HL-60 (cell line): ENCODE data around the gene LAMTOR3.

ENCODE experiments used
- DNase-seq, 2 experiments: peaks; one replicate each; pipeline ENCODE4 v3.0.0-alpha.2; 2010 to 2020; ENCODE audit warnings: low read depth in 1 of 2, low spot score in 1 of 2
- H3K27ac ChIP-seq: fragments of 250-450 bp; sonication (Bioruptor Pico); replicated peaks from 2 replicates; pipeline ENCODE4 v1.5.1; 2020; ENCODE audit warnings: mild to moderate bottlenecking, moderate library complexity
- H3K27me3 ChIP-seq: fragments of 250-450 bp; sonication (Bioruptor Pico); 2 replicates; pipeline ENCODE4 v1.5.1; 2021; ENCODE audit warnings: mild to moderate bottlenecking, moderate library complexity; ENCODE audit not compliant: insufficient read depth, poor library complexity, severe bottlenecking
- H3K4me3 ChIP-seq: replicated peaks from 2 replicates; pipeline ENCODE4 v1.5.1; 2011; ENCODE audit warnings: mild to moderate bottlenecking, control low read depth, low read length; ENCODE audit not compliant: insufficient read depth
- GABPA ChIP-seq: IDR thresholded peaks from 2 replicates; pipeline ENCODE4 v1.6.1; 2012; ENCODE audit warnings: low read depth
- POLR2AphosphoS5 ChIP-seq: IDR thresholded peaks from 2 replicates; pipeline ENCODE4 v1.6.1; 2012; ENCODE audit warnings: low read depth
- REST ChIP-seq: IDR thresholded peaks from 2 replicates; pipeline ENCODE4 v1.6.1; 2012; ENCODE audit warnings: low read depth; ENCODE audit not compliant: insufficient replicate concordance
- SPI1 ChIP-seq: IDR thresholded peaks from 2 replicates; pipeline ENCODE4 v1.6.1; 2012; ENCODE audit warnings: low read depth, mild to moderate bottlenecking, borderline replicate concordance
- TF ChIP-seq, protein P1 (sequence below): IDR thresholded peaks from one replicate; pipeline ENCODE4 v1.5.1; 2011; ENCODE audit warnings: low read length, control low read depth, inconsistent platforms; ENCODE audit not compliant: insufficient read depth

The LAMTOR3 gene

GRCh38 chr4:99885687-99886086 lies 8.5 kb downstream of the LAMTOR3 start:
- Histone ChIP-seq H3K27ac (no peak overlapping the region), H3K4me3 (no peak overlapping the region), H3K27me3 (no peaks in the 10 kb centered on the region)
- no peak for DNase-seq
- TF ChIP-seq SPI1 = no peak
- TF ChIP-seq REST = no peak
- TF ChIP-seq GABPA = no peak
- TF ChIP-seq, protein P1, sequence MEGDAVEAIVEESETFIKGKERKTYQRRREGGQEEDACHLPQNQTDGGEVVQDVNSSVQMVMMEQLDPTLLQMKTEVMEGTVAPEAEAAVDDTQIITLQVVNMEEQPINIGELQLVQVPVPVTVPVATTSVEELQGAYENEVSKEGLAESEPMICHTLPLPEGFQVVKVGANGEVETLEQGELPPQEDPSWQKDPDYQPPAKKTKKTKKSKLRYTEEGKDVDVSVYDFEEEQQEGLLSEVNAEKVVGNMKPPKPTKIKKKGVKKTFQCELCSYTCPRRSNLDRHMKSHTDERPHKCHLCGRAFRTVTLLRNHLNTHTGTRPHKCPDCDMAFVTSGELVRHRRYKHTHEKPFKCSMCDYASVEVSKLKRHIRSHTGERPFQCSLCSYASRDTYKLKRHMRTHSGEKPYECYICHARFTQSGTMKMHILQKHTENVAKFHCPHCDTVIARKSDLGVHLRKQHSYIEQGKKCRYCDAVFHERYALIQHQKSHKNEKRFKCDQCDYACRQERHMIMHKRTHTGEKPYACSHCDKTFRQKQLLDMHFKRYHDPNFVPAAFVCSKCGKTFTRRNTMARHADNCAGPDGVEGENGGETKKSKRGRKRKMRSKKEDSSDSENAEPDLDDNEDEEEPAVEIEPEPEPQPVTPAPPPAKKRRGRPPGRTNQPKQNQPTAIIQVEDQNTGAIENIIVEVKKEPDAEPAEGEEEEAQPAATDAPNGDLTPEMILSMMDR = no peak
- TF ChIP-seq POLR2AphosphoS5 = no peak

DNA sequence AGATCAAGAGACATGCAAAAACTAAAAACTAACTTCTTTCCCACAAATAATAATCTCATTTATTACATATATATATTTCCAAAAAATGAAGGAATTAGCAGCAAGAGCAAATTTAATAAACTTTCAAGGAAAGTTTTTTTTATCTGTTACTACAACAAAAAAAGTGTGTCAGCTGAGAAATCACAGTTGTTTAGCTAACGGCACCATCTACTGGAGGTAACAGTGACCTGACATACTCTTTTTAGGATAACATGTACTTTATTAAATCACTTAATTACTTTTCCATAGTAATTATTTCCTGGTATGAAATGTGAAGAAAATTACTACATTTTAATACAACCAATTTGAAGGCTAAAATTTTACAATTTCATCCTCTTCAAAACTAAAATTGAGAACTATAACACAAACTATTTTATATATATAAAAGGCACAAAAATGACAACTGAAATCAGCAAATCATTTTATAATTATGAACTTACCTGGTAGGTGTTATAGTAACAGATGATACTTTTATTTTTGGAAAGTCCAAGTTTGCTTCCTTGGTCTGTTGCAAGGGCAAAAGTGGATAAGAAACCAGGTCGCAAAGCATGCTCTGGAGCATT lies 9.1 kb downstream of the LAMTOR3 start:
- peak in 1 of 2 experiments; percentile 32 for DNase-seq
- H3K27ac ChIP-seq = no peak overlapping the region
- no peak for TF ChIP-seq POLR2AphosphoS5
- no peak for TF ChIP-seq GABPA
- TF ChIP-seq, protein P1 = peak; percentile 20
- no peak overlapping the region for H3K4me3 ChIP-seq
- no peaks in the 10 kb centered on the region for H3K27me3 ChIP-seq

GRCh38 chr4:99879458-99879857 lies 14.8 kb downstream of the LAMTOR3 start:
- no peaks in the 10 kb centered on the region for H3K27me3 ChIP-seq
- DNase-seq = no peak
- no peak overlapping the region for H3K27ac ChIP-seq
- H3K4me3 ChIP-seq = no peak overlapping the region
- no peak for TF ChIP-seq REST
- no peak for TF ChIP-seq SPI1
- no peak for TF ChIP-seq POLR2AphosphoS5
- TF ChIP-seq, protein P1 = no peak
- TF ChIP-seq GABPA = no peak

DNA sequence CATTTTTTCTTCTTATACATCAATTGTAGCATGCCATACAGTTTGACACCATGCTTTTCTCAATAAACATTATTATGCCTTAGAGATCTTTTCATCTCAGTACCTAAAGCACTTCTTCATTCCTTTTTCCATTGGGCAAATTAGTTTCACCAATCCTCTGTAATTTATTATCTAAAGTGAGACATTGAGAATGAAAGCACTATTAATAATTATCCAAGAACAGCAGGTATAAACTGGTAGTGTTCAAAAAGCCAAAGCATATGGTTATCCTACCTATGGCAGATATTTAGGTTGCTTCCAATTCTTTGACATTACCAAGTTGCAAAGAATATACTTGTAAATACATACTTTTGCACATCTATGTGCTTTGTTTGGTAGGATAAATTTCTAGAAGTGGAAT lies 15.6 kb downstream of the LAMTOR3 start:
- DNase-seq = no peak
- no peak overlapping the region for H3K4me3 ChIP-seq
- TF ChIP-seq REST (no peak), POLR2AphosphoS5 (no peak), GABPA (no peak), SPI1 (no peak)
- TF ChIP-seq, protein P1 = no peak
- H3K27ac ChIP-seq = no peak overlapping the region
- H3K27me3 ChIP-seq = no peaks in the 10 kb centered on the region
